HG03060 (cell line): ENCODE measurements around the gene SETX.

Experiments used
- ATAC-seq: cut with Tn5 transposase; IDR thresholded peaks from one replicate; pipeline ENCODE4 v1.9.1; 2021; ENCODE audit warnings: low read depth, moderate number of reproducible peaks; ENCODE audit not compliant: unreplicated experiment

The SETX gene

DNA sequence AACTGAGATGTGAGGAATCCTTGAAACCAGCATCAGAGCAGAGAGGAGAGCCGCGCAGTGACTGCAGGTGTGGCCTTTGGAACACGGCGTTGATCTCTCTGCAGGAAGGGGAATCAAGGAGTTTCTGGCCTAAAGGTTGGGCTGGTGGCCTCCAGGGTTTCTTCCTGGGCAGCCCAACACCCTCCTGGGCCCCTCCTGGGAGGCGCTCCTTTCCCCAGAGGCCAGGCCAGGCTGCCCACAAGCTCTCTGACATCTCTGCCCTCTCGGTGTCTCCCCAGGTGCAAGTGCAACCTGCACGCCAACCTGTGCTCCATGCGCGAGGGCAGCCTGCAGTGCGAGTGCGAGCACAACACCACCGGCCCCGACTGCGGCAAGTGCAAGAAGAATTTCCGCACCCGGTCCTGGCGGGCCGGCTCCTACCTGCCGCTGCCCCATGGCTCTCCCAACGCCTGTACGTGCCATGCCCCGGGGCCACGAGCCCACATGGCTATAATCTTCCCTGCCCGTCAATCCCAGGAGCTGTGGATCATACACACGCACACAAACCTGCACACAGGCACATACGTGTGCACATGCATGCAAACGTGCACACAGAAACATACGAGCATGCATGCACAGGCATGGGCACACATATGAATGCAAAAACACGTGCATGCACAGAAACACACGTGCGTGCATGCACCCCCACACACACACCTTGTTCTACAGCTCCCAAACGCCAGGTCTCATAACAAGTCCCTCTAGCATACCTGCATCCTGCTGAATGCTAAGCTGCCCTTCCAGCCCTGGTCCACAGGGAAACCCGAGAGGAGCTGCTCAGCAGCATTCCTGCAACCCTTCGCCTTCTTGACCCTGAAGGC, 128.0 kb downstream of the SETX start:
- no peak for ATAC-seq

DNA sequence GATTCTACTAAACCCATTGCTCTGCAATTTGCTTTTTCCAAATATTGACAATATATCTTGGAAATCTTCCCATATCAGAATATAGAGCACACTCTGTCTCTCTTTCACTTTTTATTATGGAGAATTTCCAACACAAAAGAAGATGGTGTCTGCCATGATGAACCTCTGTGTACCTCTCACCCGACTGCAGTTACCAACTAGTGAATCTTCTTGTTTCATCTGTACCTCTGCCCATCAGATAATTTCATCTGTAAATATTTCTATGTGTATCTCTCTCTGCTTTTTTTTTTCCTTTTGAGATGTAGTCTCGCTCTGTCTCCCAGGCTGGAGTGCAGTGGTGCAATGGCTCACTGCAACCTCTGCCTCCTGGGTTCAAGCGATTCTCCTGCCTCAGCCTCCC, 130.1 kb downstream of the SETX start:
- no peak for ATAC-seq

DNA sequence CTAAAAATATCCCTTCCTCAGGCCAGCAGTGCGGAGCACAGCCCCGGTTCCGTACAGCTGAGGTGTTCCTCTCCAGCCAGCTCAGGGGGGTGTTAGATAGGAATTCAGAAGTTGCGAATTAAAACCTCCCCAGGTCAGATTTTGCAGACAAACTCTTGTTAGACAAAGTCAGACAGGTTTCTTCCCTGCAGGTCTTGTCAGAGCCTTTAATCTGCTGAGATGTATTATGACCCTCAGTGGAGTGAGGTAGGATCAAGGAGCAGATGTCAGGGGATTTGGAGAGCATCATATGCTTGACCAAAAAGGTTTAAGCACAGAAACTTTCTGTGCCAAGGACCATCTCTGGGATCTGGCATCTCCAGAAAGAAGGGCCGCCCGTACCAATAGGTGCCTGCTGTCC, 132.8 kb downstream of the SETX start:
- ATAC-seq: no peak

DNA sequence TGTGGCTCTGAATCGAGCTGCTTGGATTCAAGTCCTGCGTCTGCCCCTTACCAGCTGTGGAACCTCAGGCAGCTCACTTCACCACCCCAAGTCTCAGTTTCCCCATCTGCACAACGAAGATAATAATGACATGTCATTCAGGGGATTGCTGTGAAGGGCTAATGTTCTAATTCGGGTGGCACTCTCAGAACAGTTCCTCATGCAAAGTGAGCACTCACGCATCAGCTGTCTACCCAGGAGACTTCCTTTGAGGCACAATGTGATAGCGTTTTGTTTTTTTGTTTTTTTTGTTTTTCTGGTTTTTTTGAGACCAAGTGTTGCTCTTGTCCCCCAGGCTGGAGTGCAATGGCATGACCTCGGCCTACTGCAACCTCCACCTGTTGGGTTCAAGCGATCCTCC, 136.6 kb downstream of the SETX start:
- ATAC-seq: no peak

DNA sequence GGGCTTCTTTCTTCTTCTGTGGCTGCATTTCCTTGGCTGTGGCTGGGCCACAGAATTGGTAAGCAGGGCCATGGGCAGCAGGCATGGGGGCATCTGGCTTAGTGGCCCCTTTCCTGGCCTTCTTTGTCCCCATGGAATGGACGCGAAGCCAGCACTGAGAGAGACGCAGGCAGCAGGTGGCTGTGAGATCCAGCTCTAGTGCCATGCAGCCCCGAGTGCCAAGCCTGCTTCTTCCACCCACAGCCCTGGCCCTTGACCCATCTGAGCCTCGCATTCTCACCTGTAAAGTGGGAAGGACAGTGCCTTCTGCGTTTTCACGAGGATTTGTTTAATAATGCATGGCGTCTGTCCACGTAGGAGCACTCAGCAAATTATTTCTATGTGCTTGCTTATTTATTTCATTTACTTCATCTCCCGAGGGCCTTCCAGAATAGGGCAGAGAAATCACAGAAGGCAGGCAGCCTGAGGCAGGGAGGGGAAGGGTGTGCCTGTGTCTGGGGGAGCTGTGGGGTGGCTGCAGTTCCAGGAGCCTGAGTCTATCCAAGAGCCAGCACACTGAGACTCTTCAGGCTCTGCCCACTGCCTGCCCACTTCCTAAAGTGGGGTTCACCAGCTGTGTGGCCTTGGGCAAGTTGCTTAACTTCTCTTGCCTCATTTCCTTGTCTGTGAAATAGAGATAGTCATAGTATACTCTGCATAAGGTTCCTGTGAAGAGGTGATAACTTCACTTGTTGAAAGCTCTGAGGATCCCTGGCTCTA, 137.7 kb downstream of the SETX start:
- no peak for ATAC-seq

DNA sequence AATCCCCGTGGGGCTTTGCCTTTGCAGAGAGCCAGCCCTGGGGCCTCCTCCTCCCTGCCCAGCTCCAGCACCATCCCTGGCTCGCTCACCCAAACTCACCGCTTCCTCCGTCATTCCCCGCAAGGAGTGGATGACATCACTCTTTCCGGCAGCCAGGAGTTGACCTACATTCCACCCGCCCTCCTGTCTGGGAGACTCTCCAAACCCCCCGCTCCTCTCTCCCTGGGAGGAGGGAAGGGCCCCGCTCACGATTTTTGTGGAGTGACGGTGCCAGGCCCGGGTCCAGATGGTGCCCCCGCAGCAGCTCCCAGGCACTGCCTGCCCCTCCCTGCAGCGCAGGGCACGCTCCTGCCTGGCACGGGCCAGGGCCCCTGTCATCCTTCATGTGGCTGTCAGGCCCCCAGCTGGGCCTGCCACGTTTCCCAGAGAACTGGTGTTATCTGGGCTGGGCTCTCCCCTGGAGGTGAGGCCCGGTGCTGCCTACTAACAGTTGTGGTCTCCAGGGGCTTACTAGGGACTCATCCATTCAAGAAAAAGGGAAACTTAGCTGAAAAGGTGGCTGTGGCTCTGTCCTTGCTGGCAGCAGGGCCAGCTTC, 140.7 kb downstream of the SETX start:
- ATAC-seq: no peak

DNA sequence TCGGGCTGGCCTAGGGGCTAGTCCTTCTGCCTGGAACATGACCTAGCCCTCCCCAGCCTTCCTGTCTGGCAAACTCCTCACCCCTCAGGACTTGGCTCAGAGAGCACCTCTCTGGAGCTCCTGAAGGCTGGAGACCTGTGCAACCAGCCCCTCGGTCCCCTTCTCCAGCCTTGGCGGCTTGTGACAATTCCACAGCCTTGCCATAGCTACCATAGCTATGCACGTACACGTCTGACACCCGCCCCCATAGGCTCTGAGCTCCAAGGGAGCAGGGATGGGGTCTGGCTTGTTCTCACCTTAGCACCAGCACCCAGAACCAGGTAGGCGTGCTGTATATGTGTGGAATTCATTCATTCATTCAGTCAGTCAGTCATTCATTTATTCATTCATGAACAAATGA, 143.2 kb downstream of the SETX start:
- ATAC-seq: no peak
